ENCODE data around the gene LRRC4.

GRCh38 chr7:127979113-127979727, 52.0 kb downstream of the LRRC4 start:
- TF ChIP-seq POLR2AphosphoS5 (IDR thresholded peaks at IDR 0.05; ENCODE audit: borderline replicate concordance, low read depth, low read length) (no peak), EZH2 (IDR thresholded peaks at IDR 0.05) (no peak), FOXP2 (optimal IDR thresholded peaks at IDR 0.05; ENCODE audit: control extremely low read depth, extremely low read length, insufficient read depth) (no peak)

All from SK-N-MC (cell line).